Activated B cell treated with CpG ODN at 0.5 μM for 24 hours (primary cell): ENCODE measurements around the gene ZNF345. TPM values are rescaled to one million over a fixed set of nuclear protein-coding genes. Genes with fewer than 3 reads are reported as not detected.

Experiments
- ATAC-seq: fragments of 200-7000 bp; cut with Tn5 transposase; one replicate; pipeline ENCODE4 v1.10.0; 2021; ENCODE audit warnings: low read depth, mild to moderate bottlenecking, moderate library complexity
- CTCF ChIA-PET: fragments of 350-600 bp; sonication (Branson Sonifier 250); formaldehyde crosslinking; loops from one replicate; lab custom pipeline; 2021; ENCODE audit warnings: antibody characterized with exemption; lab: Charles Lee
- POLR2A ChIA-PET: fragments of 350-600 bp; sonication (Branson Sonifier 250); formaldehyde crosslinking; loops from one replicate; lab custom pipeline; 2021; ENCODE audit warnings: antibody characterized with exemption; lab: Charles Lee
- DNase-seq: peaks from one replicate; pipeline ENCODE4 v3.0.0; 2022
- H3K27ac Mint-ChIP-seq: one replicate; pipeline ENCODE4 v1.8.0; 2020; ENCODE audit warnings: mixed read lengths
- H3K27me3 Mint-ChIP-seq: one replicate; pipeline ENCODE4 v1.8.0; 2021; ENCODE audit warnings: mixed read lengths
- H3K36me3 Mint-ChIP-seq: one replicate; pipeline ENCODE4 v1.8.0; 2021; ENCODE audit warnings: low read depth, mixed read lengths
- H3K4me1 Mint-ChIP-seq: one replicate; pipeline ENCODE4 v1.8.0; 2021; ENCODE audit warnings: mixed read lengths
- H3K4me3 Mint-ChIP-seq: one replicate; pipeline ENCODE4 v1.8.0; 2020; ENCODE audit warnings: mild to moderate bottlenecking, mixed read lengths
- H3K9me3 Mint-ChIP-seq: one replicate; pipeline ENCODE4 v1.8.0; 2020; ENCODE audit warnings: mixed read lengths
- CTCF ChIP-seq: fragments of 200-600 bp; IDR thresholded peaks from one replicate; pipeline ENCODE4 v1.8.0; 2022; ENCODE audit warnings: antibody characterized with exemption, mild to moderate bottlenecking
- intact Hi-C: fragments of 100-400 bp; cut with micrococcal nuclease; formaldehyde crosslinking; loops from one replicate; pipeline ENCODE4 v1.15.1; 2024
- total RNA-seq: library from RNA; stranded (reverse); gene quantifications from 2 replicates; pipeline ENCODE4 v1.2.3, GENCODE V29; 2022

The ZNF345 gene
- total RNA-seq, 1 donor from 2014 or later = 9.5 TPM

DNA sequence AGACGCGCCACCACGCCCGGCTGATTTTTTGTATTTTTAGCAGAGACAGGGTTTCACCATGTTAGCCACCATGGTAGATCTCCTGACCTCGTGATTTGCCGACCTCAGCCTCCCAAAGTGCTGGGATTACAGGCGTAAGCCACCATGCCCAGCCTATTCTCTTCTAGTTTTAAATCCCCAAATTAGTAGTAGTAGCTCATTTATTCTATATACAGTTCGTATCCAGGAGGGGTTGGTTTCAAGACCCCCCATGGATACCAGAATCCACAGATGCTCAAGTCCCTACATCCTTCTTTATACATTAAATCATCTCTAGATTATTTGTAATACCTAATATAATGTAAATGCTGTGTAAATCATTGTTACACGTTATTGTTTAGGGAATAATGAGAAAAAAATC, 67.4 kb downstream of the ZNF345 start:
- no peaks in the 10 kb centered on the region for H3K27me3 Mint-ChIP-seq
- H3K27ac Mint-ChIP-seq = no peak overlapping the region
- peaks cover 26% of the 10 kb centered on the region for H3K4me1 Mint-ChIP-seq
- H3K4me3 Mint-ChIP-seq = peak overlapping the region; percentile 44
- H3K9me3 Mint-ChIP-seq = peaks cover 11% of the 10 kb centered on the region
- DNase-seq (no peak), ATAC-seq (no peak)
- intact Hi-C loops = loop anchor here (10.0 kb wide), 1 partner anchor 313 kb away; the partner anchor contains the start of gene ZNF382
- CTCF ChIA-PET = no interaction called here
- H3K36me3 Mint-ChIP-seq = peaks cover 62% of the 10 kb centered on the region
- POLR2A ChIA-PET = no interaction called here
- no peak for TF ChIP-seq CTCF

Other genes with a start within 250 kb of the ZNF345 start
- 11.5 and 14.4 TPM in 2 replicates for gene ZNF382, start 245.6 kb upstream of the ZNF345 start, total RNA-seq
- 14.8 and 16.2 TPM in 2 replicates for gene ZNF461, start 184.0 kb upstream of the ZNF345 start, total RNA-seq
- 13.3 and 15.0 TPM in 2 replicates for gene ZNF567, start 163.3 kb upstream of the ZNF345 start, total RNA-seq
- 5.8 and 7.9 TPM in 2 replicates for gene ZNF850, start 78.1 kb upstream of the ZNF345 start, total RNA-seq
- gene ZNF790, start 12.5 kb upstream of the ZNF345 start, total RNA-seq = 10.3 and 11.5 TPM in 2 replicates
- gene ZNF829, start 65.4 kb downstream of the ZNF345 start, total RNA-seq = 7.3 and 7.6 TPM in 2 replicates
- 12.0 and 13.4 TPM in 2 replicates for gene ZNF568, start 65.5 kb downstream of the ZNF345 start, total RNA-seq
- gene ZNF420, start 227.6 kb downstream of the ZNF345 start, total RNA-seq = 11.6 and 11.9 TPM in 2 replicates